GM10248 (cell line): ENCODE data around the gene RPS26.
"Not testable (repeated sequence)": the region's sequence is repeated elsewhere in the genome, so short reads cannot be mapped to it uniquely, and the experiment has no call there.

Experiments
- CTCF ChIA-PET: fragments of 300-600 bp; sonication (Branson Sonifier 250); formaldehyde crosslinking; extraction: SDS; loops from one replicate; lab custom pipeline; 2021; ENCODE audit warnings: antibody characterized with exemption; lab: Yijun Ruan, JAX
- POLR2A ChIA-PET: fragments of 350-650 bp; sonication (Branson Sonifier 250); formaldehyde crosslinking; extraction: SDS; loops from one replicate; lab custom pipeline; 2020; ENCODE audit warnings: antibody characterized with exemption; lab: Yijun Ruan, JAX
- DNase-seq: peaks from one replicate; pipeline ENCODE4 v3.0.0; 2012; ENCODE audit errors: extremely low spot score
- TF ChIP-seq, protein P1 (sequence below): IDR thresholded peaks from 2 replicates; pipeline ENCODE4 v1.5.1; 2012; ENCODE audit warnings: mild to moderate bottlenecking, low read depth; ENCODE audit errors: extremely low read depth, missing control alignments, control extremely low read depth

The RPS26 gene

DNA sequence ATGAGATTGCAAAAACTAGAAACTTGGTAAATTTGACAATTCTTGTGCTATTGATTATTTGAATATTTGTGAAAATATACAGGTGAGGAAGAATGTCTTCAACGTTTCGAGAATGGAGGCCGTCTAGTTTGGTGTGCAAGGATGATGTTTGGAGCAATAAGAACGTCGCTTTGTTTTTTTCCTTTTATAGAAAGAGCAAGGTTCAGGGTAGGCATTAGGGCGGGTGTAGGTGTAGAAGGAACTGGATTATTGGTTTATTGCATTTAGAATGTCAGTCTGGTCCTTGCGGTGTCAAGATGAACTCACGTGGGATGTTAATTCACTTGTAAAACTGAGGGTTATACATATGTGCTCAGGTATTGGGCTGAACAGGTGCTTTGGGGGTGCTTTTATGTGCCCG is 1.1 kb downstream of the RPS26 start:
- POLR2A ChIA-PET, result no interaction called here
- DNase-seq, result no peak
- CTCF ChIA-PET, result interaction anchor here (4.7 kb wide), 1 partner anchor 46 kb away, joined by 31 read pairs; the partner anchor contains the start of gene SUOX
- TF ChIP-seq, protein P1, sequence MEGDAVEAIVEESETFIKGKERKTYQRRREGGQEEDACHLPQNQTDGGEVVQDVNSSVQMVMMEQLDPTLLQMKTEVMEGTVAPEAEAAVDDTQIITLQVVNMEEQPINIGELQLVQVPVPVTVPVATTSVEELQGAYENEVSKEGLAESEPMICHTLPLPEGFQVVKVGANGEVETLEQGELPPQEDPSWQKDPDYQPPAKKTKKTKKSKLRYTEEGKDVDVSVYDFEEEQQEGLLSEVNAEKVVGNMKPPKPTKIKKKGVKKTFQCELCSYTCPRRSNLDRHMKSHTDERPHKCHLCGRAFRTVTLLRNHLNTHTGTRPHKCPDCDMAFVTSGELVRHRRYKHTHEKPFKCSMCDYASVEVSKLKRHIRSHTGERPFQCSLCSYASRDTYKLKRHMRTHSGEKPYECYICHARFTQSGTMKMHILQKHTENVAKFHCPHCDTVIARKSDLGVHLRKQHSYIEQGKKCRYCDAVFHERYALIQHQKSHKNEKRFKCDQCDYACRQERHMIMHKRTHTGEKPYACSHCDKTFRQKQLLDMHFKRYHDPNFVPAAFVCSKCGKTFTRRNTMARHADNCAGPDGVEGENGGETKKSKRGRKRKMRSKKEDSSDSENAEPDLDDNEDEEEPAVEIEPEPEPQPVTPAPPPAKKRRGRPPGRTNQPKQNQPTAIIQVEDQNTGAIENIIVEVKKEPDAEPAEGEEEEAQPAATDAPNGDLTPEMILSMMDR, result no peak

DNA sequence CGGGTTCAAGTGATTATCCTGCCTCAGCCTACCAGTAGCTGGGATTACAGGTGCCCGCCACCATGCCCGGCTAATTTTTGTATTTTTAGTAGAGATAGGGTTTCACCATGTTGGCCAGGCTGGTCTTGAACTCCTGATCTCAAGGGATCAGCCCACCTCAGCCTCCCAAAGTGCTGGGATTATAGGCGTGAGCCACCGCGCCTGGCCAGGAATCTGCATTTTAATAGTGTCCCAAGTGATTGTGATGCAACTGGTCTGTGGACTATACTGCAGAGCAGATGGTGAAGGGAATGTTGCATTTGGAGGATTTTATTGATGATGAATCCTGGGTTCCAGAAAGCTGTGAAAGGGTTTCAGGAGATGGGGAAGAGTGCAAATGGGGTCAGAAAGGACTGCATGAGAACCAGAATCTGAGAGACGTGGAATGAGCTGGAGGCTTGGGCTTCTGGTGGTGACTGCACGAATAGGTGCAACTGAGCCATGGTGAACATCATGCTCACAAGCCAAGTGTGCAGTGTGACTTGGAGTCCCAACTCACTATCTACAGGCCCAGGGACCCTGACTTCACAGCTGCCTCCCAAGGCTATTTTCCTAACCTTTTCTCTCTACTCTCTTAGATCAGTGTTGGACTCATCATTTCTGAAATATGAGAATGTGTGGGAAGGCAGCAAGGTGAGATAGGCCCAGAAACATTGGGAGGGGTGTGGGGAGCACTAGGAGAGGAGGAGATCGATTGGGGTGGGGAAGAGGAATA is 4.5 kb downstream of the RPS26 start:
- DNase-seq, result no peak
- ChIA-PET CTCF (interaction anchor here (0.8 to 4.7 kb wide), 20 partner anchors 7 to 308 kb away, joined by 3 to 31 read pairs (median 6); partner anchors contain the start of genes DGKA, ERBB3, ORMDL2 and PA2G4), POLR2A (interaction anchor here (0.6 to 2.0 kb wide), 3 partner anchors 58 to 197 kb away, joined by 4 to 7 read pairs (median 6); partner anchors contain the start of genes PA2G4 and RAB5B)
- TF ChIP-seq, protein P1, result no peak

DNA sequence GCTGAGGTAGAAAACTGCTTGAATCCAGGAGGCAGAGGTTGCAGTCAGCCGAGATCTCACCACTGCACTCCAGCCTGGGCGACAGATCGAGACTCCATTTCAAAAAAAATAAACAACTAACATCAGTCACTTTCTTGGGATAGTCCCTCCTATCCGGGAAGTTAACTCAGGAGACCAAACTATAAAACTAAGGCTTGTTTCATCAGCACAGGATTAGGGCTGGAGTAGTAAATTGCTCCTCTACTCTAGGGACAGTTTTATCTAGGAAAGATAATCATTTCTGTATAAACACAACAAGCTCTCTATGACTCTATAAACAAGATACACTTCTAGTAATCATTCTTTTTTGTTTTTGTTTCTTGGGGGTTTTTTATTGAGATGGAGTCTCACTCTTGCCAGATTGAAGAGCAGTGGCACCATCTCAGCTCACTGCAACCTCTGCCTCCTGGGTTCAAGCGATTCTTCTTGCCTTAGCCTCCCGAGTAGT is 11.7 kb downstream of the RPS26 start:
- CTCF ChIA-PET, result no interaction called here
- TF ChIP-seq, protein P1, result no peak
- DNase-seq, result no peak

DNA sequence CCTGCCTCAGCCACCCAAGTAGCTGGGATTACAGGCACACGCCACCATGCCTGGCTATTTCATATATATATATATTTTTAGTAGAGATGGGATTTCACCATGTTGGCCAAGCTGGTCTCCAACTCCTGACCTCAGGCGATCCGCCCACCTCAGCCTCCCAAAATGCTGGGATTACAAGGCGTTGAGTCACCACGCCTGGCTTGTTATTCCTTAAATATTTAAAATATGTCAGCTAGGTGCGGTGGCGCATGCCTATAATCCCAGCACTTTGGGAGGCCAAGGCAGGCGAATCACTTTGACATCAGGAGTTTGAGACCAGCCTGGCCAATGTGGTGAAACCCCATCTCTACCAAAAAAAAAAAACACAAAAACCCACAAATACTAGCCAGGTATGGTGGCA is 18.2 kb downstream of the RPS26 start:
- POLR2A ChIA-PET, result interaction anchor here (0.7 kb wide), 1 partner anchor 1569 kb away, joined by 3 read pairs; no protein-coding TSS in a partner anchor
- CTCF ChIA-PET, result interaction anchor here (0.9 kb wide), 1 partner anchor 13 kb away, joined by 4 read pairs; no protein-coding TSS in a partner anchor

More for the DNA sequence above, 11.7 kb downstream of the RPS26 start:
- POLR2A ChIA-PET, result no interaction called here

DNA sequence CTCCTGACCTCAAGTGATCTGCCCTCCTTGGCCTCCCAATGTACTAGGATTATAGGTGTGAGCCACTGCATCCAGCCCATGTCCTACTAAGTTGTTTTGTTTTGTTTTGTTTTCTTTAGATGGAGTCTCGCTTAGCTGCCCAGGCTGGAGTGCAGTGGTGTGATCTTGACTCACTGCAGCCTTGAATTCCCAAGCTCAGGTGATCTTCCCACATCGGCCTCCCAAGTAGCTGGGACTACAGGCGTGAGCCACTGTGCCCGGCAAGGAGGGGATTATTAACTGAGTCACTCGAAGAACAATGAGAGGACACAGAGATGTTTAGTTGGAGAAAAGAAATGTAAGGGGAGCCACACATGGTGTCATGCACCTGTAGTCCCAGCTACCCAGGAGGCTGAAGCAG is 20.3 kb downstream of the RPS26 start:
- TF ChIP-seq, protein P1, result no peak
- DNase-seq, result no peak
- ChIA-PET POLR2A (no interaction called here), CTCF (interaction anchor here (1.1 to 1.6 kb wide), 2 partner anchors 15 to 324 kb away, joined by 3 to 7 read pairs; no protein-coding TSS in a partner anchor)

More for the DNA sequence above, 18.2 kb downstream of the RPS26 start:
- DNase-seq, result not testable (repeated sequence)

DNA sequence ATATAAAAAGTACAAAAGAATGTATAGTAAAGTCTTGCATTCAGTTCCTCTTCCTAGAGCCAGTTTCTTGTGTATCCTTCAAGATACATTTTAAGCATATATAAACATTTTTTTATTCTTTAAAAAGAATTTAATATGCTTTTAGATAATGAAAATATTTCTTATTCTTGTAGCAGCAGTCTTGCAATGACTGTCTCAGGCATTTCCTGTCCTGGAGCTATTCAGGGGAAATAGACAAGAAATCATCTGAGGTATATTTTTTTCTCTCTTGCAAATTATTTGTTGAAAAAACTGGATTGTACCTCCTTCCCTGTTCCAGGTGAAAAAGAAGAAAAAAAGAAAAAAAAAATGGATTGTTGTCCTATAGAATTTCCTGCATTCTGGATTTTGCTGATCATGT is 21.3 kb downstream of the RPS26 start:
- no peak for DNase-seq
- TF ChIP-seq, protein P1, result no peak
- ChIA-PET POLR2A (no interaction called here), CTCF (no interaction called here)

DNA sequence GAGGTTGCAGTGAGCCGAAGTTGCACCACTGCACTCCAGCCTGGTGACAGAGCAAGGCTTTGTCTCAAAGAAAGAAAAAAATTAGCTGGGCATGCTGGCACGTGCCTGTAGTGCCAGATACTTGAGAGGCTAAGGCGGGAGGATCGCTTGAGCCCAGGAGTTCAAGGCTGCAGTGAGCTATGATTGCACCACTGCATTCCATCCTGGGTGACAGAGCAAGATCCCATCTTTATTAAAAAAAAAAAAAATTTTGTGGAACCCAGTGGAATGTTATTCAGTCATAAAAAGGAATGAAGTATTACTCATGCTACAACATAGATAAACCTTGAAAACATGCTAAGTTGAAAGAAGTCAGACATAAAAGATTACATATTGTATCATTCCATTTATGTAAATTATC is 29.9 kb downstream of the RPS26 start:
- DNase-seq, result no peak
- ChIA-PET CTCF (no interaction called here), POLR2A (no interaction called here)

More for the DNA sequence above, 29.9 kb downstream of the RPS26 start:
- TF ChIP-seq, protein P1, result no peak
